ENCODE measurements around the gene CYSRT1. TPM values are rescaled to one million over a fixed set of nuclear protein-coding genes. Genes with fewer than 3 reads are reported as not detected.

CYSRT1 gene
- total RNA-seq, 2 donors from 2014 or later: 0.64 TPM; not detected in 1

- H3K9me3 ChIP-seq: no peaks in the 10 kb centered on the region
- DNase-seq: no peak
- peaks cover 7% of the 10 kb centered on the region for H3K36me3 ChIP-seq
- intact Hi-C loops (cut with DNase I): no loop called here
- H3K27me3 ChIP-seq: no peaks in the 10 kb centered on the region
- TF ChIP-seq, protein P1, sequence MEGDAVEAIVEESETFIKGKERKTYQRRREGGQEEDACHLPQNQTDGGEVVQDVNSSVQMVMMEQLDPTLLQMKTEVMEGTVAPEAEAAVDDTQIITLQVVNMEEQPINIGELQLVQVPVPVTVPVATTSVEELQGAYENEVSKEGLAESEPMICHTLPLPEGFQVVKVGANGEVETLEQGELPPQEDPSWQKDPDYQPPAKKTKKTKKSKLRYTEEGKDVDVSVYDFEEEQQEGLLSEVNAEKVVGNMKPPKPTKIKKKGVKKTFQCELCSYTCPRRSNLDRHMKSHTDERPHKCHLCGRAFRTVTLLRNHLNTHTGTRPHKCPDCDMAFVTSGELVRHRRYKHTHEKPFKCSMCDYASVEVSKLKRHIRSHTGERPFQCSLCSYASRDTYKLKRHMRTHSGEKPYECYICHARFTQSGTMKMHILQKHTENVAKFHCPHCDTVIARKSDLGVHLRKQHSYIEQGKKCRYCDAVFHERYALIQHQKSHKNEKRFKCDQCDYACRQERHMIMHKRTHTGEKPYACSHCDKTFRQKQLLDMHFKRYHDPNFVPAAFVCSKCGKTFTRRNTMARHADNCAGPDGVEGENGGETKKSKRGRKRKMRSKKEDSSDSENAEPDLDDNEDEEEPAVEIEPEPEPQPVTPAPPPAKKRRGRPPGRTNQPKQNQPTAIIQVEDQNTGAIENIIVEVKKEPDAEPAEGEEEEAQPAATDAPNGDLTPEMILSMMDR (IDR thresholded peaks at IDR 0.05): no peak
- no peak overlapping the region for H3K4me3 ChIP-seq
- peaks cover 4% of the 10 kb centered on the region for H3K4me1 ChIP-seq
- H3K9ac ChIP-seq (ENCODE audit: low read depth in 2 of 2, low read length in 2 of 2): no peak overlapping the region
- H3K27ac ChIP-seq: no peak overlapping the region
Observed at GRCh38 chr9:137247916-137248175, 22.9 kb downstream of the CYSRT1 start.

DNA sequence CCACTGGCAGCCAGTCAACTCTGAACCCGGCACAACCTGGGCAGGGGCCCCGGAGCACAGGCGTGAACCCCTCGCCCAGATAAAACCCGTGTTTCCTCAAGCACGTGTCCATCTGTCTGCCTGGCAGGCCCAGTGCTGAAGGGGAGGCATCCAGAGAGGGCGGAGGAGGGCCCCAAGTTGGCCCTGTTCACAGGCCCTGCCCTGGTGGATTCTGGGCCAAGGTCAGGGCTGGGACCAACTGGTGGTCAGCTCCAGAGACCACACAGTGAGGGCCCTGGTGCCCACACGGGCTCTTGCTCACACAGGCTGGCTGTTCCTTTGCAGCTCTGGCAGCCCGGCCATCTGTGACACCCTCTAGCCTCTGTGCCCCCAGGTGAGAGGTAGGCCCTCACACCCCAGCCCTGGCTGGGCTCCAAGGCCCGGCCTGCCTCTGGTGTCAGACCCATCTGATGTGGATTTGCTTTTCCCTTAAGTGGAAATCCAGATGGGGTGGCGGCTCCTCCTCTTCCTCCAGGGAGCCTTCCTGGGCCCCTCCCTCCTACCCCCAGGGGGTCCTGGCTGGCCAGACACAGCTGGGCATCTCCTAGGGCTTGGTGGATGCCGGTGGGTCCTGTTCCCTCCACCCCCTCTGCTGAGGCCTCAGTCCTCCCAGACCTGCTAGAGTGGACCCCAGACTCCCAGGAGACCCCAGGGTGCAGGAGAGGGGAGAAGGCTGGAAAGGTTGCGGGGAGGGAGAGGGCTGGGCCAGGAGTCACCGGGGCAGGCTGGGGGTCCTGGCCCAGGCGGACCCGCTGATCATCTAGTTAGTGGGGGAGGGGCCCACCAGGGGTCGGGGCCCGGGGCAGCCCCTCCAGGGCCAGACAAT, 25.6 kb downstream of the CYSRT1 start:
- intact Hi-C loops (cut with DNase I): no loop called here

DNA sequence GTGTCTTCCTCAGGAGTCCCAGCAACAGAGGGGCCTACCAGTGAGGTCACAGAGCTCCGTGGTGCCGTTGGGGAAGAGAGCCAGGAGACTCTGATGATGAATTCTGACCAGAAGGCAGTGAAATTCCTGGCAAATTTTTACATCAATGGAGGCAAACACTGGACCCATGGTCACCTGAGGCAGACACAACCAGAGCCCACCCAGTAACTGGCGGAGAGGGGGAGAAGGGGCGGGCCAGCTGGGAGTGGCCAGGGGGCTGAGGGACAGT, 26.2 kb downstream of the CYSRT1 start, which contains the start of gene STPG3:
Gene STPG3 (plus strand): TSS at position 93 of the 268 bp plus-strand sequence. CDS start 1 bp downstream, at position 94.
- intact Hi-C loops (cut with DNase I): no loop called here
- no peaks in the 10 kb centered on the region for H3K27me3 ChIP-seq
- H3K4me1 ChIP-seq: peaks cover 2% of the 10 kb centered on the region
- H3K4me3 ChIP-seq: no peak within 1 kb of the TSS
- no peaks in the 10 kb centered on the region for H3K9me3 ChIP-seq
- no peak within 1 kb of the TSS for H3K27ac ChIP-seq
- no peaks in the 10 kb centered on the region for H3K36me3 ChIP-seq
- H3K9ac ChIP-seq (ENCODE audit: low read depth in 2 of 2, low read length in 2 of 2): peak within 1 kb of the TSS; percentile 2 to 5
- no peak for DNase-seq
- TF ChIP-seq, protein P1 (IDR thresholded peaks at IDR 0.05): no peak

More for the DNA sequence above, 25.6 kb downstream of the CYSRT1 start:
- Histone ChIP-seq H3K36me3 (no peaks in the 10 kb centered on the region), H3K4me3 (no peak overlapping the region), H3K27me3 (no peaks in the 10 kb centered on the region), H3K4me1 (no peaks in the 10 kb centered on the region), H3K9ac (ENCODE audit: low read depth in 2 of 2, low read length in 2 of 2) (peak overlapping the region; percentile 2 to 5), H3K9me3 (no peaks in the 10 kb centered on the region), H3K27ac (no peak overlapping the region)
- TF ChIP-seq, protein P1 (IDR thresholded peaks at IDR 0.05): no peak
- DNase-seq: no peak

- Histone ChIP-seq H3K27ac (no peak overlapping the region), H3K9me3 (no peaks in the 10 kb centered on the region), H3K27me3 (no peaks in the 10 kb centered on the region), H3K4me1 (peaks cover 8% of the 10 kb centered on the region), H3K4me3 (no peak overlapping the region), H3K9ac (ENCODE audit: low read depth in 2 of 2, low read length in 2 of 2) (no peak overlapping the region), H3K36me3 (no peaks in the 10 kb centered on the region)
- intact Hi-C loops (cut with DNase I): no loop called here
- no peak for DNase-seq
- TF ChIP-seq, protein P1 (IDR thresholded peaks at IDR 0.05): no peak
Observed at GRCh38 chr9:137251490-137252268, 26.7 kb downstream of the CYSRT1 start.

DNA sequence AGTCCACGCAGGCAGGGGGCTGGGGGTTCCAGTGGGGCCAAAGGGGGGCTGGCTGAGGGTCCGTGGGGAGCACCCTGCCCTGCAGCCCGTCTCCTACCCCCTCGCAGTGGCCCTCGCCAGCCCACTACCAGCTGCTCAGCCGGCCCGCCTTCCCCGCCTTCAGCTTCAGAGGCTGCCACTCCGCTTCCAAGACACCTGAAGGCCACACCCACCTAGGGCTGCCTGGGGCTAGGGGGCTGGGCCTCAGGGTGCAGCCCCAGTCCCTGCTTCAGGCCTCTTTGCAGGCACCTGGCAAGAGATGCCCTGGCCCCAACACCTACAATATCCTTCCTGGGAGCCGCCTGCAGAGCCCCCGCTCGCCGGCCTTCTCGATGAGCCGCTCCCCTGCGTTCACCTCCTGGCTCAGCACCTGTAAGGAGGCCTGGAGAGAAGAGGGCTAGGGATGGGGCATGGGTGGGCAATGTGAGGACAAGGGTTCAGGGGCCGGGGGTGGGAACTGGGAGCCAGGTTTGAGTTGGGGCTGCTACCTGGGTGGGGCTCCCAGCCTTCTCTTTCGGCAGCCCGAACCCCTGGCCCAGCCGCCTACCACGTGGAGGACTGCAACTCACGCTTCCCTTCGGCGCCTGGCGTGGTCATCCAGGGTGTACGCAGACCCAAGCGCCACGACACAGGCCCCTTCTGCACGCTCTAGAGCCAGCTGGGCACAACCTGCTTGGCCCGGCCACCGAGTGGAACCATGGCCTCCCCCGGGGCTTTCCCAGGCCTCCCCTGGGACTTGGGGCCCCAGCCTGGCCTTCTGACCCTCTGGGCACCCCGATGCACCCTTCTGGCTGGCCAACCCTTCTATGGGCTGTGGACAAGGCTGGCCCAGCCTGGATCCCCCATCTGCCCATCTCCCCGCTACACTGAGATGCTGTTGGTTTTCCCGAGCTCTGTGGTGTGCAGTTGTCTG, 27.9 kb downstream of the CYSRT1 start:
- no peak overlapping the region for H3K4me3 ChIP-seq
- no peaks in the 10 kb centered on the region for H3K36me3 ChIP-seq
- H3K9ac ChIP-seq (ENCODE audit: low read depth in 2 of 2, low read length in 2 of 2): no peak overlapping the region
- intact Hi-C loops (cut with DNase I): no loop called here
- H3K4me1 ChIP-seq: peaks cover 11% of the 10 kb centered on the region
- no peaks in the 10 kb centered on the region for H3K27me3 ChIP-seq
- no peak overlapping the region for H3K27ac ChIP-seq
- no peaks in the 10 kb centered on the region for H3K9me3 ChIP-seq
- TF ChIP-seq, protein P1 (IDR thresholded peaks at IDR 0.05): no peak
- no peak for DNase-seq
